A549 (cell line): ENCODE results near the gene KCNJ1.

Experiments
- CEBPB ChIP-seq, 2 experiments: fragments of >200 bp in 1 of 2; sonication (Bioruptor Twin) in 1 of 2; formaldehyde crosslinking in 1 of 2; IDR thresholded peaks; 2 replicates each; pipeline ENCODE4 v1.6.1; 2012 to 2016
- ESRRA ChIP-seq: fragments of 150-350 bp; IDR thresholded peaks from 2 replicates; pipeline ENCODE4 v1.6.1; 2014; ENCODE audit warnings: mild to moderate bottlenecking, low read length, borderline replicate concordance
- GATA3 ChIP-seq: IDR thresholded peaks from 2 replicates; pipeline ENCODE4 v1.6.1; 2012; ENCODE audit warnings: borderline replicate concordance
- NPAS2 ChIP-seq: fragments of 250-450 bp; sonication (Bioruptor Pico); IDR thresholded peaks from 2 replicates; pipeline ENCODE4 v1.8.0; 2022; ENCODE audit warnings: mild to moderate bottlenecking, moderate library complexity, borderline replicate concordance
- PHF8 ChIP-seq: fragments of 200-600 bp; sonication (generic); IDR thresholded peaks from 2 replicates; pipeline ENCODE4 v1.6.1; 2016; ENCODE audit warnings: low read depth, mild to moderate bottlenecking, antibody characterized with exemption, moderate library complexity, borderline replicate concordance
- POLR2A ChIP-seq: IDR thresholded peaks from 2 replicates; pipeline ENCODE4 v1.6.1; 2012; ENCODE audit warnings: mild to moderate bottlenecking, low read length
- RCOR1 ChIP-seq: fragments of 150-350 bp; IDR thresholded peaks from 2 replicates; pipeline ENCODE4 v1.6.1; 2014; ENCODE audit warnings: antibody characterized with exemption, low read length, low read depth
- REST ChIP-seq: fragments of 200-600 bp; sonication (generic); IDR thresholded peaks from 2 replicates; pipeline ENCODE4 v1.6.1; 2016; ENCODE audit warnings: antibody characterized with exemption, mild to moderate bottlenecking, moderate library complexity
- RNF2 ChIP-seq: fragments of 200-600 bp; sonication (generic); IDR thresholded peaks from 2 replicates; pipeline ENCODE4 v1.6.1; 2016; ENCODE audit warnings: low read depth, mild to moderate bottlenecking, antibody characterized with exemption, moderate library complexity, borderline replicate concordance
- SMC3 ChIP-seq: fragments of >200 bp; sonication (Bioruptor Twin); formaldehyde crosslinking; IDR thresholded peaks from 3 replicates; pipeline ENCODE4 v1.6.1; 2018; ENCODE audit warnings: inconsistent platforms
- SREBF2 ChIP-seq: fragments of 450-650 bp; IDR thresholded peaks from 2 replicates; pipeline ENCODE4 v1.6.1; 2014; ENCODE audit warnings: mild to moderate bottlenecking, moderate library complexity
- TF ChIP-seq, protein P1 (sequence below): fragments of >200 bp; sonication (Bioruptor Twin); formaldehyde crosslinking; IDR thresholded peaks from 3 replicates; pipeline ENCODE4 v1.5.1; 2016

- no peak for TF ChIP-seq POLR2A
- no peak for TF ChIP-seq NPAS2 (CRISPR knock-in tag)
- TF ChIP-seq, protein P1, sequence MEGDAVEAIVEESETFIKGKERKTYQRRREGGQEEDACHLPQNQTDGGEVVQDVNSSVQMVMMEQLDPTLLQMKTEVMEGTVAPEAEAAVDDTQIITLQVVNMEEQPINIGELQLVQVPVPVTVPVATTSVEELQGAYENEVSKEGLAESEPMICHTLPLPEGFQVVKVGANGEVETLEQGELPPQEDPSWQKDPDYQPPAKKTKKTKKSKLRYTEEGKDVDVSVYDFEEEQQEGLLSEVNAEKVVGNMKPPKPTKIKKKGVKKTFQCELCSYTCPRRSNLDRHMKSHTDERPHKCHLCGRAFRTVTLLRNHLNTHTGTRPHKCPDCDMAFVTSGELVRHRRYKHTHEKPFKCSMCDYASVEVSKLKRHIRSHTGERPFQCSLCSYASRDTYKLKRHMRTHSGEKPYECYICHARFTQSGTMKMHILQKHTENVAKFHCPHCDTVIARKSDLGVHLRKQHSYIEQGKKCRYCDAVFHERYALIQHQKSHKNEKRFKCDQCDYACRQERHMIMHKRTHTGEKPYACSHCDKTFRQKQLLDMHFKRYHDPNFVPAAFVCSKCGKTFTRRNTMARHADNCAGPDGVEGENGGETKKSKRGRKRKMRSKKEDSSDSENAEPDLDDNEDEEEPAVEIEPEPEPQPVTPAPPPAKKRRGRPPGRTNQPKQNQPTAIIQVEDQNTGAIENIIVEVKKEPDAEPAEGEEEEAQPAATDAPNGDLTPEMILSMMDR = no peak
- no peak for TF ChIP-seq RNF2
- no peak for TF ChIP-seq ESRRA
- no peak for TF ChIP-seq SMC3
- TF ChIP-seq RCOR1 = no peak
- no peak for TF ChIP-seq CEBPB (IDR thresholded peaks at IDR 0.05)
- no peak for TF ChIP-seq SREBF2
- no peak for TF ChIP-seq PHF8
- no peak for TF ChIP-seq GATA3
- TF ChIP-seq REST = no peak
These were observed 44.1 kb upstream of the KCNJ1 start for GRCh38 chr11:128911239-128911638.
